NT2/D1 (cell line): ENCODE results near the gene NAALADL2.
"Not testable (repeated sequence)": the region's sequence is repeated elsewhere in the genome, so short reads cannot be mapped to it uniquely, and the experiment has no call there.

Experiments used
- DNase-seq: peaks from one replicate; pipeline ENCODE4 v3.0.0-alpha.2; 2011; ENCODE audit warnings: low read depth, low spot score
- H3K27me3 ChIP-seq: 2 replicates; pipeline ENCODE4 v1.6.0; 2011; ENCODE audit warnings: mild to moderate bottlenecking; ENCODE audit not compliant: insufficient read length, insufficient read depth
- H3K36me3 ChIP-seq: 2 replicates; pipeline ENCODE4 v1.6.1; 2011; ENCODE audit warnings: mild to moderate bottlenecking, low read length, mixed read lengths; ENCODE audit not compliant: insufficient read depth, insufficient read length
- H3K4me1 ChIP-seq: 2 replicates; pipeline ENCODE4 v1.5.1; 2011; ENCODE audit not compliant: insufficient read depth, insufficient read length
- H3K4me3 ChIP-seq: 2 replicates; pipeline ENCODE4 v1.5.1; 2011; ENCODE audit warnings: low read depth; ENCODE audit not compliant: insufficient read length
- H3K9ac ChIP-seq: 2 replicates; pipeline ENCODE4 v1.6.0; 2011; ENCODE audit warnings: low read depth; ENCODE audit not compliant: insufficient read length
- H3K9me3 ChIP-seq: 2 replicates; pipeline ENCODE4 v1.5.1; 2011; ENCODE audit warnings: mild to moderate bottlenecking, low read length; ENCODE audit not compliant: insufficient read depth
- SUZ12 ChIP-seq: IDR thresholded peaks from 2 replicates; pipeline ENCODE4 v1.6.1; 2011; ENCODE audit not compliant: insufficient read length, insufficient read depth; ENCODE audit errors: extremely low read depth
- YY1 ChIP-seq: IDR thresholded peaks from 2 replicates; pipeline ENCODE4 v1.6.1; 2011; ENCODE audit not compliant: insufficient read length, insufficient read depth
- ZNF274 ChIP-seq: IDR thresholded peaks from 2 replicates; pipeline ENCODE4 v1.6.1; 2011; ENCODE audit warnings: mild to moderate bottlenecking, low read depth, low read length

The NAALADL2 gene

DNA sequence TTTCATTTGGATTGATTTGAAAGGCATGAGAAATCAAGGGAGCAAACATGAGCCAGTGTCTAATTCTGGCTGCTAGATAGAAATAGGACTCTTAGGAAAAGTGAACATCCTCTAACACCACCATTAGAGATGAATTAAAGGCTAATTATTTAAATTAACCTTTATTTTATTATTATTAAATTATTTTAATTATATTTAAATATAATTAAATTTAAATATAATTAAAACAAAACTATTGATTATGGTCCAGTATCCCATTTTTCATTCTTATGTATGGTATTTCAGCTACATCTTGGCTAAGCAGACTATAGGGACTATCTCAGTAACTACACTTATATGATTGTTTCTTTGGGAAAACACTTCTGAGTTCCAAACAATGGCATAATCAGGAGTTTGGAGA lies 904.8 kb downstream of the NAALADL2 start:
- Histone ChIP-seq H3K4me3 (no peak overlapping the region), H3K9ac (no peak overlapping the region), H3K36me3 (no peaks in the 10 kb centered on the region), H3K9me3 (no peaks in the 10 kb centered on the region), H3K4me1 (no peaks in the 10 kb centered on the region), H3K27me3 (no peaks in the 10 kb centered on the region)
- TF ChIP-seq ZNF274 (no peak), YY1 (no peak), SUZ12 (no peak)
- DNase-seq: no peak

DNA sequence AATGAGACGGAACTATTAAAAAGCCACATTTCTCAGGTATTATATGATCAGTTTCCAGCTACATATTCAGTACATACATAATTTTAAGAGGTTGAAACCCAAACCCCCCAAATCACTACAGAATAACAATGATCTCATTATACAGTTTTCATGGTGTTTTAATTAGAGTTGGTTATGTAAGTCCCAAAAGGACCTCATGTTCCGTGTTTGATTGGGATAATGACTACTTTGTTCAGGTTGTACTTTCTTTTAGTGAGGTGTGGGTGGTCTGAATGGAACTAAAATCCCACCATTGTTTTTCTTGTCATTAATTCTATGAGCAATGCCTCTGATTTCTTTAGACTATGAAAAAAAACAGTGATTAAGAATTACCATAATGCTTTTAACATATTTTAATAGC lies 905.6 kb downstream of the NAALADL2 start:
- H3K9ac ChIP-seq: no peak overlapping the region
- no peak overlapping the region for H3K4me3 ChIP-seq
- H3K27me3 ChIP-seq: no peaks in the 10 kb centered on the region
- no peaks in the 10 kb centered on the region for H3K36me3 ChIP-seq
- H3K9me3 ChIP-seq: no peaks in the 10 kb centered on the region
- TF ChIP-seq SUZ12 (no peak), YY1 (no peak), ZNF274 (no peak)
- H3K4me1 ChIP-seq: no peaks in the 10 kb centered on the region
- DNase-seq: no peak

DNA sequence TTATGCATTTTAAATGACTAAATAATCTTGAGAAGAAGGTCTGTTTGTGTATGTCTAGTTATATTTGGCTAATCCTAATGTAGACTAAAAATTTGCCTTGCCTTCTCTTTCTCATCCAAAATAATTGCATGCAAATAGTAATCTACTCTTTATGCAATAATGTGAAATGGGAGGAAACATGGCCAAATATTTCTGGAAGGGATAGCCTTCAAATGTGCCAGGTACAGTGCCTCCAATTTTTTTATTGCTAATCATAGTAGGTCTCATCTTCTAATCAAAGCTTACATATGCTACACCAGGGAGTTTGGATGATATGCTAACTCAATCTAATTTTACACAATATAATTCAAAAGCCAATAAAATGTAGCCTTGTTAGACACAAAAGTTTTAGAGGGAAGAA lies 911.3 kb downstream of the NAALADL2 start:
- Histone ChIP-seq H3K9me3 (no peaks in the 10 kb centered on the region), H3K9ac (no peak overlapping the region), H3K27me3 (no peaks in the 10 kb centered on the region), H3K4me3 (no peak overlapping the region), H3K4me1 (no peaks in the 10 kb centered on the region), H3K36me3 (no peaks in the 10 kb centered on the region)
- TF ChIP-seq SUZ12 (no peak), YY1 (no peak), ZNF274 (no peak)
- no peak for DNase-seq

DNA sequence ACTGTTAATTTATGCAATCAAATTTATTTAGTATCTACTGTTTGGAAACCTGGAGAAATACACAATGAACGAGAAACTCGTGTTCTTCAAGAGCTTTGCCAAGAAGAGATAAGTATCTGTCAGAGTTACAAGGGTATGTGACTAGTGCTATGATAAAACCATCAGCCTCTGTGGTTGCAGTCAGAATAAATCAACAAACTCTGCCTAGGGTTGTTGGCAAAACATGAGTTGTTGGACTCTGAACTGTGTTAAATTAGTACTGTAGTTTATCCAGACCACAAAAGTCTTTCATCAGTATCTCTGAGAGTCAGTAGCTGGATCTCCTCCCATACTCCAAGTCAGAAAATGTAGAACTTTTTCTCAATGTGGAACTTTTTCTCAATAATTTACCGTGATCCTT lies 918.4 kb downstream of the NAALADL2 start:
- Histone ChIP-seq H3K27me3 (no peaks in the 10 kb centered on the region), H3K9ac (no peak overlapping the region), H3K4me3 (no peak overlapping the region), H3K36me3 (no peaks in the 10 kb centered on the region), H3K9me3 (no peaks in the 10 kb centered on the region), H3K4me1 (no peaks in the 10 kb centered on the region)
- DNase-seq: no peak
- TF ChIP-seq ZNF274 (no peak), SUZ12 (no peak), YY1 (no peak)

GRCh38 chr3:175777965-175778364 lies 918.8 kb downstream of the NAALADL2 start:
- TF ChIP-seq ZNF274: no peak
- no peak for TF ChIP-seq SUZ12
- no peak for TF ChIP-seq YY1
- Histone ChIP-seq H3K9me3 (no peaks in the 10 kb centered on the region), H3K27me3 (no peaks in the 10 kb centered on the region), H3K4me1 (no peaks in the 10 kb centered on the region), H3K9ac (no peak overlapping the region), H3K36me3 (no peaks in the 10 kb centered on the region), H3K4me3 (no peak overlapping the region)
- DNase-seq: no peak

DNA sequence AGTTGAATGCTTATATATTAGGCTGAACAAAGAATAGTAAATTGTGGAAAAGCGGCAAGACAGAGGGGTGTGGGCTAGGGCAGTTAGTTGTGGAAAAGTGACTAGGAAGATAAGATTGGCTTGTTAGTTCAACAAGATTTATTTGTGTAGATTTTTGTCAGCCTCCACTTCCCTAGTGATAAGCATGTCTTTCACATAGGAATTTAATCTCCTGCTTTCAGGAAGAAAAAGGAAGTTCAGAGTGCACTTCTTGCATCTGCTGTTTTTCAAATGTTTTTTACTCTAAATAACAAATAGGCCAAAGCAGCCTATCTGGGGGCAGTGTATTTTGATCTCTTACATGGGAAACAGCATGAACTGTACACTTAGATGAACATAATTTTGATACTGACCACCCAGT lies 919.9 kb downstream of the NAALADL2 start:
- TF ChIP-seq YY1 (no peak), ZNF274 (no peak), SUZ12 (no peak)
- Histone ChIP-seq H3K4me3 (no peak overlapping the region), H3K9me3 (no peaks in the 10 kb centered on the region), H3K36me3 (no peaks in the 10 kb centered on the region), H3K9ac (no peak overlapping the region), H3K27me3 (no peaks in the 10 kb centered on the region), H3K4me1 (no peaks in the 10 kb centered on the region)
- no peak for DNase-seq

DNA sequence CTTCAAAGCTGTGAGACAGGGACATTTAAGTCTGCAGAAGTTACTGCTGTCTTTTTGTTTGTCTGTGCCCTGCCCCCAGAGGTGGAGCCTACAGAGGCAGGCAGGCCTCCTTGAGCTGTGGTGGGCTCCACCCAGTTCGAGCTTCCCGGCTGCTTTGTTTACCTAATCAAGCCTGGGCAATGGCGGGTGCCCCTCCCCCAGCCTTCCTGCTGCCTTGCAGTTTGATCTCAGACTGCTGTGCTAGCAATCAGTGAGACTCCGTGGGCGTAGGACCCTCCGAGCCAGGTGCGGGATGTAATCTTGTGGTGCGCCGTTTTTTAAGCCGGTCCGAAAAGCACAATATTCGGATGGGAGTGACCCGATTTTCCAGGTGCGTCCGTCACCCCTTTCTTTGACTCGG lies 928.0 kb downstream of the NAALADL2 start:
- not testable (repeated sequence) for H3K27me3 ChIP-seq, H3K4me1 ChIP-seq, H3K9ac ChIP-seq, DNase-seq, H3K4me3 ChIP-seq, H3K36me3 ChIP-seq, H3K9me3 ChIP-seq

- no peaks in the 10 kb centered on the region; the same call in 1 of the 2 replicates for H3K9me3 ChIP-seq
- H3K36me3 ChIP-seq: no peaks in the 10 kb centered on the region
- no peak for DNase-seq
- H3K4me1 ChIP-seq: no peaks in the 10 kb centered on the region
- no peak overlapping the region for H3K9ac ChIP-seq
- H3K4me3 ChIP-seq: no peak overlapping the region
- no peaks in the 10 kb centered on the region for H3K27me3 ChIP-seq
- no peak for TF ChIP-seq SUZ12
These were observed 933.1 kb downstream of the NAALADL2 start for GRCh38 chr3:175792245-175792644.
